IMR-90 (cell line): ENCODE data around the gene PYGB. TPM values are rescaled to one million over a fixed set of nuclear protein-coding genes. Genes with fewer than 3 reads are reported as not detected.

ENCODE experiments used
- ATAC-seq: fragments of 200-7000 bp; cut with Tn5 transposase; 2 replicates; pipeline ENCODE4 v1.9.1; 2020; ENCODE audit warnings: low read depth, mild to moderate bottlenecking, moderate library complexity
- BruUV-seq: library from RNA; stranded (reverse); fragments of 400-500 nt; replicated peaks from 2 replicates; lab custom pipeline; 2021; lab: Mats Ljungman, UMichigan
- CTCF ChIA-PET: fragments of 300-600 bp; formaldehyde crosslinking; extraction: SDS; loops from one replicate; lab custom pipeline; 2021; ENCODE audit warnings: antibody characterized with exemption; lab: Yijun Ruan, JAX
- POLR2A ChIA-PET: fragments of 300-600 bp; sonication (Branson Sonifier 250); formaldehyde crosslinking; loops from one replicate; lab custom pipeline; 2022; ENCODE audit warnings: antibody characterized with exemption; ENCODE audit not compliant: unreplicated experiment; lab: Charles Lee
- DNase-seq: peaks from one replicate; pipeline ENCODE4 v3.0.0; 2013
- H2AFZ ChIP-seq: replicated peaks from 2 replicates; pipeline ENCODE3; 2013; ENCODE audit warnings: low read length, mild to moderate bottlenecking; ENCODE audit not compliant: poor library complexity
- H2AK5ac ChIP-seq: 2 replicates; pipeline ENCODE4 v1.6.1; 2013; ENCODE audit warnings: low read depth, low read length, inconsistent platforms
- H2AK9ac ChIP-seq: replicated peaks from 2 replicates; pipeline ENCODE3; 2013; ENCODE audit warnings: mild to moderate bottlenecking, low read depth, low read length, moderate library complexity; ENCODE audit not compliant: poor library complexity
- H2BK120ac ChIP-seq: 2 replicates; pipeline ENCODE4 v1.6.1; 2013; ENCODE audit warnings: low read depth, low read length, inconsistent platforms
- H2BK15ac ChIP-seq: 3 replicates; pipeline ENCODE4 v1.6.1; 2013; ENCODE audit warnings: low read depth, low read length, inconsistent platforms
- H2BK20ac ChIP-seq: 2 replicates; pipeline ENCODE4 v1.6.1; 2013; ENCODE audit warnings: low read depth, mild to moderate bottlenecking, inconsistent platforms, low read length, moderate library complexity
- H2BK5ac ChIP-seq: 2 replicates; pipeline ENCODE4 v1.6.1; 2013; ENCODE audit warnings: mild to moderate bottlenecking, low read depth, low read length, inconsistent platforms; ENCODE audit not compliant: poor library complexity, severe bottlenecking
- H3K14ac ChIP-seq: replicated peaks from 2 replicates; pipeline ENCODE4 v1.6.1; 2013; ENCODE audit warnings: low read depth, low read length, inconsistent platforms
- H3K18ac ChIP-seq: 2 replicates; pipeline ENCODE4 v1.6.1; 2013; ENCODE audit warnings: low read depth, low read length, control low read depth
- H3K23ac ChIP-seq: 2 replicates; pipeline ENCODE4 v1.6.1; 2013; ENCODE audit warnings: low read depth, low read length, inconsistent platforms
- H3K27ac ChIP-seq: 2 replicates; pipeline ENCODE4 v1.5.1; 2013; ENCODE audit warnings: mild to moderate bottlenecking, control low read depth, low read length; ENCODE audit not compliant: insufficient read depth
- H3K27me3 ChIP-seq: 2 replicates; pipeline ENCODE4 v1.6.1; 2013; ENCODE audit warnings: low read length; ENCODE audit not compliant: control insufficient read depth, insufficient read depth
- H3K36me3 ChIP-seq: 2 replicates; pipeline ENCODE4 v1.6.1; 2013; ENCODE audit warnings: low read length, mixed read lengths; ENCODE audit not compliant: control insufficient read depth, insufficient read depth
- H3K4ac ChIP-seq: 2 replicates; pipeline ENCODE4 v1.6.1; 2013; ENCODE audit warnings: low read depth, low read length, inconsistent platforms
- H3K4me1 ChIP-seq: 2 replicates; pipeline ENCODE4 v1.6.1; 2013; ENCODE audit warnings: low read length, mixed read lengths; ENCODE audit not compliant: control insufficient read depth, insufficient read depth
- H3K4me2 ChIP-seq: 2 replicates; pipeline ENCODE4 v1.6.1; 2013; ENCODE audit warnings: low read depth, mild to moderate bottlenecking, control low read depth, low read length, moderate library complexity
- H3K4me3 ChIP-seq: 2 replicates; pipeline ENCODE4 v1.5.1; 2013; ENCODE audit warnings: low read depth, mild to moderate bottlenecking, control low read depth, low read length, moderate library complexity; ENCODE audit not compliant: insufficient read depth
- H3K56ac ChIP-seq: 2 replicates; pipeline ENCODE4 v1.6.1; 2013; ENCODE audit warnings: low read length, inconsistent platforms; ENCODE audit not compliant: insufficient read depth; ENCODE audit errors: extremely low read depth
- H3K79me1 ChIP-seq, 2 experiments: 2 replicates each; pipeline ENCODE4 v1.6.1; 2013; ENCODE audit warnings: low read length in 2 of 2, inconsistent platforms in 1 of 2, low read depth in 1 of 2
- H3K9ac ChIP-seq: 2 replicates; pipeline ENCODE4 v1.6.1; 2013; ENCODE audit warnings: low read depth, low read length, control low read depth
- H3K9me1 ChIP-seq: 2 replicates; pipeline ENCODE4 v1.6.1; 2013; ENCODE audit warnings: low read length, inconsistent platforms; ENCODE audit not compliant: insufficient read depth
- H3K9me3 ChIP-seq: 2 replicates; pipeline ENCODE4 v1.6.1; 2013; ENCODE audit warnings: low read length; ENCODE audit not compliant: control insufficient read depth, insufficient read depth
- H4K20me1 ChIP-seq: 2 replicates; pipeline ENCODE4 v1.6.1; 2013; ENCODE audit warnings: low read length, inconsistent platforms; ENCODE audit not compliant: insufficient read depth
- H4K5ac ChIP-seq: 2 replicates; pipeline ENCODE4 v1.6.1; 2013; ENCODE audit warnings: mild to moderate bottlenecking, low read depth, low read length, control low read depth
- H4K8ac ChIP-seq, 2 experiments: 2 replicates each; pipeline ENCODE4 v1.6.1; 2013; ENCODE audit warnings: low read depth in 2 of 2, low read length in 2 of 2, control low read depth in 1 of 2, inconsistent platforms in 1 of 2
- H4K91ac ChIP-seq: 2 replicates; pipeline ENCODE4 v1.6.1; 2013; ENCODE audit warnings: low read depth, low read length, inconsistent platforms; ENCODE audit not compliant: insufficient read depth
- BHLHE40 ChIP-seq: fragments of 150-350 bp; IDR thresholded peaks from 2 replicates; pipeline ENCODE4 v1.6.1; 2016; ENCODE audit warnings: mild to moderate bottlenecking, low read depth, low read length
- CEBPB ChIP-seq: IDR thresholded peaks from 2 replicates; pipeline ENCODE4 v1.6.1; 2012; ENCODE audit warnings: low read depth, low read length, improper control_type of control experiment
- CHD1 ChIP-seq: IDR thresholded peaks from 2 replicates; pipeline ENCODE4 v1.6.1; 2012; ENCODE audit warnings: low read depth, low read length, improper control_type of control experiment
- ELK1 ChIP-seq: fragments of 150-350 bp; IDR thresholded peaks from 2 replicates; pipeline ENCODE4 v1.6.1; 2016; ENCODE audit warnings: low read depth, mild to moderate bottlenecking, low read length, moderate library complexity, borderline replicate concordance
- FOS ChIP-seq: fragments of 150-350 bp; IDR thresholded peaks from 2 replicates; pipeline ENCODE4 v1.6.1; 2016; ENCODE audit warnings: low read depth, low read length
- MAZ ChIP-seq: IDR thresholded peaks from 2 replicates; pipeline ENCODE4 v1.6.1; 2012; ENCODE audit warnings: low read depth, mild to moderate bottlenecking, low read length, improper control_type of control experiment, moderate library complexity, borderline replicate concordance
- MXI1 ChIP-seq: IDR thresholded peaks from 2 replicates; pipeline ENCODE4 v1.6.1; 2012; ENCODE audit warnings: low read depth, mild to moderate bottlenecking, low read length, moderate library complexity, borderline replicate concordance
- POLR2A ChIP-seq: IDR thresholded peaks from 2 replicates; pipeline ENCODE4 v1.6.1; 2012; ENCODE audit warnings: mild to moderate bottlenecking, low read depth, low read length
- RAD21 ChIP-seq: IDR thresholded peaks from 2 replicates; pipeline ENCODE4 v1.6.1; 2012; ENCODE audit warnings: low read length, improper control_type of control experiment
- RCOR1 ChIP-seq: IDR thresholded peaks from 2 replicates; pipeline ENCODE4 v1.6.1; 2012; ENCODE audit warnings: mild to moderate bottlenecking, low read length, improper control_type of control experiment; ENCODE audit not compliant: insufficient replicate concordance
- SMC3 ChIP-seq: fragments of 150-350 bp; IDR thresholded peaks from 2 replicates; pipeline ENCODE4 v1.6.1; 2016; ENCODE audit warnings: low read depth, mild to moderate bottlenecking, antibody characterized with exemption, low read length, moderate library complexity
- USF2 ChIP-seq: fragments of 150-350 bp; IDR thresholded peaks from 2 replicates; pipeline ENCODE4 v1.6.1; 2017; ENCODE audit warnings: mild to moderate bottlenecking, antibody characterized with exemption, low read length, low read depth
- WGBS, 2 experiments: methylation state at CpG; one replicate each; pipeline versions ENCODE4 v1.1.5 to v1.1.7; 2013; ENCODE audit warnings: missing lambda C conversion rate in 2 of 2; ENCODE audit not compliant: insufficient read length in 1 of 2; ENCODE audit errors: extremely low coverage in 2 of 2; 5-methylcytosine and 5-hydroxymethylcytosine counted together
- dilution Hi-C: fragments of 300-500 bp; cut with HindIII; formaldehyde crosslinking; loops from one replicate; pipeline ENCODE4 v1.14.3; 2018; ENCODE audit warnings: low sequenced_read_pairs; ENCODE audit not compliant: unreplicated experiment
- in situ Hi-C: fragments of 300-500 bp; cut with MboI; formaldehyde crosslinking; loops from 3 replicates; pipeline ENCODE4 v1.14.3; 2019; ENCODE audit warnings: low sequenced_read_pairs, inconsistent platforms, mixed read lengths
- intact Hi-C: fragments of 100-400 bp; cut with micrococcal nuclease; formaldehyde crosslinking; loops from 2 replicates; pipeline ENCODE4 v1.10.0; 2022
- polyA plus RNA-seq, 3 experiments: library from polyadenylated mRNA; depleted of rRNA; stranded (reverse); fragments of >200 nt; gene quantifications; 2 replicates each; pipeline ENCODE4 v1.2.3, GENCODE V29; 2012; ENCODE audit warnings: low replicate concordance in 1 of 3
- total RNA-seq: library from RNA; depleted of rRNA; stranded (reverse); fragments of >200 nt; gene quantifications from 2 replicates; pipeline ENCODE4 v1.2.3, GENCODE V29; 2012

Gene PYGB
- total and polyA plus RNA-seq, 2 of the 4 experiments (the other 2 are of a cell fraction): 72.4 to 83.1 TPM

GRCh38 chr20:25211273-25211672 is 36.6 kb upstream of the PYGB start:
- no peak overlapping the region for H2BK20ac ChIP-seq
- H3K56ac ChIP-seq: no peak overlapping the region
- ATAC-seq (no peak), DNase-seq (no peak)
- no peak overlapping the region for H3K4me3 ChIP-seq
- H3K18ac ChIP-seq: no peak overlapping the region
- no TSS peak for BruUV-seq
- peaks cover 26% of the 10 kb centered on the region for H3K36me3 ChIP-seq
- no peak overlapping the region for H3K27ac ChIP-seq
- no peak overlapping the region for H2BK15ac ChIP-seq
- no peak overlapping the region for H2AFZ ChIP-seq
- no peak overlapping the region for H3K23ac ChIP-seq
- H2AK5ac ChIP-seq: no peak overlapping the region
- peaks cover 2% of the 10 kb centered on the region; the same call in 1 of the 2 replicates for H3K9me1 ChIP-seq
- H3K4me2 ChIP-seq: no peak overlapping the region
- intact Hi-C loops: no loop called here
- dilution Hi-C loops: no loop called here
- no peak overlapping the region for H3K14ac ChIP-seq
- CTCF ChIA-PET: interaction anchor here (1.0 kb wide), 1 partner anchor 9 kb away, joined by 3 read pairs; no protein-coding TSS in a partner anchor
- H4K20me1 ChIP-seq: no peaks in the 10 kb centered on the region
- H3K9me3 ChIP-seq: no peaks in the 10 kb centered on the region
- H3K4me1 ChIP-seq: no peaks in the 10 kb centered on the region
- H2BK5ac ChIP-seq: no peak overlapping the region
- no peaks in the 10 kb centered on the region for H3K27me3 ChIP-seq
- H3K9ac ChIP-seq: no peak overlapping the region
- POLR2A ChIA-PET: no interaction called here
- H2BK120ac ChIP-seq: no peak overlapping the region
- no peak overlapping the region for H4K5ac ChIP-seq
- TF ChIP-seq POLR2A (no peak), RCOR1 (no peak), BHLHE40 (no peak), FOS (no peak), MAZ (no peak), CHD1 (no peak), CEBPB (no peak), MXI1 (no peak), USF2 (no peak), SMC3 (no peak), ELK1 (no peak), RAD21 (no peak)
- in situ Hi-C loops: loop anchor here (10.0 kb wide), 2 partner anchors 54 to 174 kb away; no protein-coding TSS in a partner anchor
- H2AK9ac ChIP-seq: no peak overlapping the region
- no peak overlapping the region for H4K8ac ChIP-seq
- no peak overlapping the region for H3K4ac ChIP-seq
- peaks cover 6 to 25% of the 10 kb centered on the region in 2 experiments for H3K79me1 ChIP-seq
- WGBS, 2 experiments: no CpG with 5 or more reads among the region's 7 CpGs
- no peak overlapping the region for H4K91ac ChIP-seq
